GM23248 (cell line): Measurements from ENCODE around the gene MPHOSPH9. TPM values are rescaled to one million over a fixed set of nuclear protein-coding genes. Genes with fewer than 3 reads are reported as not detected.
A peak's percentile ranks its signal among the peaks of the same experiment; 100 is the strongest.

Experiments used
- DNase-seq: peaks from one replicate; pipeline ENCODE4 v3.0.0-alpha.2; 2015
- H2AFZ ChIP-seq: fragments of 200-600 bp; sonication (generic); 2 replicates; pipeline ENCODE4 v1.6.1; 2016; ENCODE audit warnings: antibody characterized with exemption
- H3F3A ChIP-seq: fragments of 200-600 bp; sonication (generic); 2 replicates; pipeline ENCODE4 v1.6.1; 2016; ENCODE audit warnings: mild to moderate bottlenecking, antibody characterized with exemption, mixed run types; ENCODE audit not compliant: insufficient read depth
- H3K27ac ChIP-seq: fragments of 200-600 bp; sonication (generic); 2 replicates; pipeline ENCODE4 v1.5.1; 2016; ENCODE audit warnings: mild to moderate bottlenecking
- H3K27me3 ChIP-seq: fragments of 200-600 bp; sonication (generic); replicated peaks from 2 replicates; pipeline ENCODE4 v1.6.1; 2016; ENCODE audit warnings: mild to moderate bottlenecking; ENCODE audit not compliant: insufficient read depth
- H3K36me3 ChIP-seq: fragments of 200-600 bp; sonication (generic); 2 replicates; pipeline ENCODE4 v1.6.1; 2016; ENCODE audit warnings: low read depth, mild to moderate bottlenecking
- H3K4me1 ChIP-seq: fragments of 200-600 bp; sonication (generic); 2 replicates; pipeline ENCODE4 v1.6.1; 2016; ENCODE audit warnings: mild to moderate bottlenecking; ENCODE audit not compliant: insufficient read depth
- H3K4me2 ChIP-seq: fragments of 200-600 bp; sonication (generic); one replicate; pipeline ENCODE4 v1.6.1; 2016; ENCODE audit warnings: mild to moderate bottlenecking; ENCODE audit not compliant: unreplicated experiment
- H3K4me3 ChIP-seq: fragments of 200-600 bp; sonication (generic); 2 replicates; pipeline ENCODE4 v1.5.1; 2016; ENCODE audit warnings: mild to moderate bottlenecking
- H3K79me2 ChIP-seq: fragments of 200-600 bp; sonication (generic); 2 replicates; pipeline ENCODE4 v1.6.1; 2016; ENCODE audit warnings: mild to moderate bottlenecking; ENCODE audit not compliant: insufficient read depth
- H3K9ac ChIP-seq: fragments of 200-600 bp; sonication (generic); 2 replicates; pipeline ENCODE4 v1.6.1; 2016; ENCODE audit warnings: mild to moderate bottlenecking
- H3K9me2 ChIP-seq: fragments of 200-600 bp; sonication (generic); 2 replicates; pipeline ENCODE4 v1.6.1; 2016; ENCODE audit warnings: mixed run types, mild to moderate bottlenecking, moderate library complexity; ENCODE audit not compliant: insufficient read depth
- H3K9me3 ChIP-seq: fragments of 200-600 bp; sonication (generic); one replicate; pipeline ENCODE4 v1.6.1; 2017; ENCODE audit warnings: low read depth
- H4K20me1 ChIP-seq: fragments of 200-600 bp; sonication (generic); 2 replicates; pipeline ENCODE4 v1.6.0; 2016; ENCODE audit not compliant: insufficient read depth
- EZH2 ChIP-seq: fragments of 200-600 bp; sonication (generic); IDR thresholded peaks from 2 replicates; pipeline ENCODE4 v1.6.1; 2018; ENCODE audit warnings: antibody characterized with exemption, mild to moderate bottlenecking; ENCODE audit not compliant: insufficient read depth, poor library complexity, severe bottlenecking
- EZH2phosphoT487 ChIP-seq: fragments of 200-600 bp; sonication (generic); IDR thresholded peaks from 2 replicates; pipeline ENCODE4 v1.6.1; 2018; ENCODE audit warnings: antibody characterized with exemption, moderate library complexity, mild to moderate bottlenecking, low read depth; ENCODE audit not compliant: insufficient read depth
- WGBS, 2 experiments: methylation state at CpG; one replicate each; pipeline ENCODE4 v1.1.6; 2015 to 2017; ENCODE audit warnings: low lambda C conversion rate in 2 of 2, low coverage in 1 of 2; ENCODE audit errors: missing lambda C conversion rate in 2 of 2; 5-methylcytosine and 5-hydroxymethylcytosine counted together
- in situ Hi-C: fragments of 300-500 bp; cut with MboI; formaldehyde crosslinking; loops from 2 replicates; pipeline ENCODE4 v1.15.0; 2020
- polyA plus RNA-seq: library from polyadenylated mRNA; unstranded; fragments of >200 nt; fragmentation: Nextera tagmentation; extraction: Ambion mirVana; gene quantifications from 2 replicates; pipeline ENCODE4 v1.2.1, GENCODE V29; 2016
- total RNA-seq: library from RNA; depleted of rRNA; stranded (reverse); fragments of >200 nt; shearing (Covaris generic); gene quantifications from 2 replicates; pipeline ENCODE4 v1.2.3, GENCODE V29; 2014

MPHOSPH9 gene
- total and polyA plus RNA-seq, 2 experiments from 2014 or later: 18.0 to 51.6 TPM

- peaks cover 61% of the 10 kb centered on the region for H3K79me2 ChIP-seq
- H3K9ac ChIP-seq: no peak overlapping the region
- no peaks in the 10 kb centered on the region; the same call in 1 of the 2 replicates for H3K36me3 ChIP-seq
- H3K9me3 ChIP-seq: no peaks in the 10 kb centered on the region
- TF ChIP-seq EZH2phosphoT487 (no peak), EZH2 (no peak)
- H3K9me2 ChIP-seq: no peaks in the 10 kb centered on the region
- no peak overlapping the region for H2AFZ ChIP-seq
- no peaks in the 10 kb centered on the region for H3K27me3 ChIP-seq
- 28 to 36% methylated on average over 2 of the region's 2 CpGs for WGBS, 2 experiments
- H3K27ac ChIP-seq: no peak overlapping the region
- in situ Hi-C loops: loop anchor here (25.0 kb wide), 1 partner anchor 376 kb away; no protein-coding TSS in a partner anchor
- DNase-seq: no peak
- no peak overlapping the region for H3K4me3 ChIP-seq
- no peaks in the 10 kb centered on the region for H4K20me1 ChIP-seq
- peaks cover 10% of the 10 kb centered on the region; the same call in 1 of the 2 replicates for H3K4me1 ChIP-seq
- H3K4me2 ChIP-seq: no peak overlapping the region
- peaks cover 11% of the 10 kb centered on the region; the same call in 1 of the 2 replicates for H3F3A ChIP-seq
These were observed 5.4 kb upstream of the MPHOSPH9 start for GRCh38 chr12:123238330-123238682.

GRCh38 chr12:123237646-123238329, 4.8 kb upstream of the MPHOSPH9 start:
- H3K27me3 ChIP-seq: no peaks in the 10 kb centered on the region
- 0 out of 2 replicates have a peak overlapping the region, but pooled peaks have one; percentile 6 for H3K27ac ChIP-seq
- H2AFZ ChIP-seq: no peak overlapping the region
- 0 out of 2 replicates have a peak overlapping the region, but pooled peaks have one; percentile 2 for H3K9ac ChIP-seq
- in situ Hi-C loops: loop anchor here (25.0 kb wide), 1 partner anchor 375 kb away; no protein-coding TSS in a partner anchor
- no peak overlapping the region for H3K4me2 ChIP-seq
- WGBS, 2 experiments: 32 to 39% methylated on average over 6 of the region's 6 CpGs
- no peak overlapping the region for H3K4me3 ChIP-seq
- no peaks in the 10 kb centered on the region for H4K20me1 ChIP-seq
- peaks cover 62% of the 10 kb centered on the region for H3K79me2 ChIP-seq
- peak; percentile 87 for DNase-seq
- TF ChIP-seq EZH2phosphoT487 (no peak), EZH2 (no peak)
- no peaks in the 10 kb centered on the region for H3K9me3 ChIP-seq
- H3K36me3 ChIP-seq: no peaks in the 10 kb centered on the region; the same call in 1 of the 2 replicates
- H3F3A ChIP-seq: peaks cover 11% of the 10 kb centered on the region; the same call in 1 of the 2 replicates
- H3K4me1 ChIP-seq: peaks cover 10% of the 10 kb centered on the region; the same call in 1 of the 2 replicates
- no peaks in the 10 kb centered on the region for H3K9me2 ChIP-seq

GRCh38 chr12:123233505-123234308, 766 bp upstream of the MPHOSPH9 start:
- H3K4me3 ChIP-seq: peak overlapping the region; percentile 99
- TF ChIP-seq EZH2phosphoT487 (no peak), EZH2 (no peak)
- peak; percentile 49 for DNase-seq
- WGBS, 2 experiments: 2% methylated on average over 41 to 42 of the region's 42 CpGs
- peak overlapping the region; percentile 51 for H3K27ac ChIP-seq
- no peaks in the 10 kb centered on the region for H3K9me2 ChIP-seq
- H4K20me1 ChIP-seq: no peaks in the 10 kb centered on the region
- peak overlapping the region; percentile 90 for H3K4me2 ChIP-seq
- H3K36me3 ChIP-seq: no peaks in the 10 kb centered on the region; the same call in 1 of the 2 replicates
- H3K9ac ChIP-seq: peak overlapping the region; percentile 97
- H3K27me3 ChIP-seq: no peaks in the 10 kb centered on the region
- peaks cover 10% of the 10 kb centered on the region; the same call in 1 of the 2 replicates for H3K4me1 ChIP-seq
- H2AFZ ChIP-seq: peak overlapping the region; percentile 99
- H3F3A ChIP-seq: 0 out of 2 replicates have a peak, but pooled peaks cover 11% of the 10 kb centered on the region
- H3K9me3 ChIP-seq: no peaks in the 10 kb centered on the region
- peaks cover 83% of the 10 kb centered on the region for H3K79me2 ChIP-seq
- in situ Hi-C loops: loop anchor here (25.0 kb wide), 1 partner anchor 371 kb away; no protein-coding TSS in a partner anchor

GRCh38 chr12:123232472-123232806, 502 bp downstream of the MPHOSPH9 start:
- peak; percentile 68 for DNase-seq
- TF ChIP-seq EZH2phosphoT487: no peak
- no peak for TF ChIP-seq EZH2
- H3K9me2 ChIP-seq: no peaks in the 10 kb centered on the region

More at GRCh38 chr12:123232472-123232806, 502 bp downstream of the MPHOSPH9 start:
- peak overlapping the region; percentile 97 for H3K4me2 ChIP-seq
- peak overlapping the region; percentile 89 for H3K9ac ChIP-seq
- no peaks in the 10 kb centered on the region for H3K9me3 ChIP-seq
- in situ Hi-C loops: loop anchor here (25.0 kb wide), 1 partner anchor 370 kb away; no protein-coding TSS in a partner anchor
- peaks cover 90% of the 10 kb centered on the region for H3K79me2 ChIP-seq
- peak overlapping the region; percentile 69 for H3K27ac ChIP-seq
- H3K36me3 ChIP-seq: no peaks in the 10 kb centered on the region; the same call in 1 of the 2 replicates
- H3K4me3 ChIP-seq: peak overlapping the region; percentile 99
- 1 to 2% methylated on average over 15 of the region's 15 CpGs for WGBS, 2 experiments
- no peaks in the 10 kb centered on the region for H4K20me1 ChIP-seq
- H2AFZ ChIP-seq: peak overlapping the region; percentile 99
- H3K27me3 ChIP-seq: no peaks in the 10 kb centered on the region
- H3F3A ChIP-seq: 0 out of 2 replicates have a peak, but pooled peaks cover 6% of the 10 kb centered on the region
- 0 out of 2 replicates have a peak, but pooled peaks cover 5% of the 10 kb centered on the region for H3K4me1 ChIP-seq
